CD4-positive, alpha-beta T cell treated with Interleukin-15 for 1 hour (primary cell): ENCODE measurements around the gene PPME1.
"Not testable (repeated sequence)": the region's sequence is repeated elsewhere in the genome, so short reads cannot be mapped to it uniquely, and the experiment has no call there.

Experiments
- DNase-seq: peaks from one replicate; pipeline ENCODE4 v3.0.0-alpha.2; 2020

PPME1 gene, protein sequence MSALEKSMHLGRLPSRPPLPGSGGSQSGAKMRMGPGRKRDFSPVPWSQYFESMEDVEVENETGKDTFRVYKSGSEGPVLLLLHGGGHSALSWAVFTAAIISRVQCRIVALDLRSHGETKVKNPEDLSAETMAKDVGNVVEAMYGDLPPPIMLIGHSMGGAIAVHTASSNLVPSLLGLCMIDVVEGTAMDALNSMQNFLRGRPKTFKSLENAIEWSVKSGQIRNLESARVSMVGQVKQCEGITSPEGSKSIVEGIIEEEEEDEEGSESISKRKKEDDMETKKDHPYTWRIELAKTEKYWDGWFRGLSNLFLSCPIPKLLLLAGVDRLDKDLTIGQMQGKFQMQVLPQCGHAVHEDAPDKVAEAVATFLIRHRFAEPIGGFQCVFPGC

DNA sequence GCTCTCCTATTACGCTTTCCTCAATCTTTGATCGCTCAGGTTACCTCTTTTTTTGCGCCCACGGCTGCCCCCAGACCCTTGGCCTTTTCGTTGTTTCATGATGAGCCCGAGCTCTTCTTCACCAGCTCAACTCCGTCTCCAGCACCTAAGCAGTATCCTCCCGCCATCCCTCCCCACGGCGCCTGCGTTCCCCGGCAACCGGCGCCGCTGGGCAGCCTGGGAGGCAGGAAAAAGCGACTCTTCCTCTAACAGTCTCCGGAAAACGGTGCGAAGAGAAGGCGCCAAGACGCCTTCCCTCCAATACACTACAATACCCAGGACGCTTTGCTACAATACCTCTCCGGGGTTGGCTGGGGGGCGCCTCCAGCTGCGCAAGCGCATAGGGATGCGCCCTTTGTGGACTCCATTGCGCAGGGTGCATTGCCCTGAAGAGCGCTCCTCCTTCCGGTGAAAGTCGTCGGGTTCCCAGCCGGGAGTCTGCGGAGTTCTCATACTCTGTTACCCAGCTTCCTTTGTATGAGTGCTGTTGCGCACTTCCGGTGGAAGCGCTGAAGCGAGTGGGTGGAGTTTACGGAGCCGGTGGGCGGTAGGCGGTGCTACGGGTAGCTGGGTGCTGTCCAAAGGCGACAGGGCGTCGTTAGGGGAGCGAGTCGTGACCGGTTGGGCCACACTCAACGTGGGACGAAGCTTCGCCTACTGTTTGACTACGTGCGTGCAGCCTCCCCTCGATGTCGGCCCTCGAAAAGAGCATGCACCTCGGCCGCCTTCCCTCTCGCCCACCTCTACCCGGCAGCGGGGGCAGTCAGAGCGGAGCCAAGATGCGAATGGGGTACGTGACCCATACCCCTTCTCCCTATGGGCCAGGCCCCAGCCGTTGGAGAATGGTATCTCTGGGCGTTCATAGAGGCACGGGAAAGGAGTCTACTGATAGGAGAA lies at the start of gene PPME1, which contains the start of gene C2CD3:
TSS of gene PPME1 (plus strand) at position 596 of the 936 bp plus-strand sequence. CDS start at position 729, 133 bp downstream.
TSS of gene C2CD3 (minus strand) at position 309 of the 936 bp plus-strand sequence. CDS start at position 99, 210 bp downstream.
- peak; percentile 100 for DNase-seq

DNA sequence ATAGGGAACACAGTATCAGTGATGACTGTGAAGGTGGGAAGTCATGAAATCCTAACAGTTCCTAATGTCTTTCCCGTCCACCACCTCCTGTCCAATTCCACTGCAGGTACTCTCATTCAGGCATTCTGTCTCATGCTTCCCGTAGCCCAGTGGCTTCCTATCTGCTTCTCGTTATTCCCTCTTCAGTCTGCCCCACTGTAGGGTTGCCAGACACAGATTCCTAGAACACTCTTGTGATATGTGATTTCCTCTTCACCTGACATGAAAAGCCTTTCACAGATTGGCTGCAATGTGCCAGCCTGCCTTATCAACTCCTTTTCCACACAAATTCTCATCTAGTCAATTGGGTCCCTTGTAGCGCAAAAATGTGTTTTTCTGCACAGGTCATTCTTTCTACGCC lies 49.3 kb upstream of the PPME1 start:
- DNase-seq, result no peak

DNA sequence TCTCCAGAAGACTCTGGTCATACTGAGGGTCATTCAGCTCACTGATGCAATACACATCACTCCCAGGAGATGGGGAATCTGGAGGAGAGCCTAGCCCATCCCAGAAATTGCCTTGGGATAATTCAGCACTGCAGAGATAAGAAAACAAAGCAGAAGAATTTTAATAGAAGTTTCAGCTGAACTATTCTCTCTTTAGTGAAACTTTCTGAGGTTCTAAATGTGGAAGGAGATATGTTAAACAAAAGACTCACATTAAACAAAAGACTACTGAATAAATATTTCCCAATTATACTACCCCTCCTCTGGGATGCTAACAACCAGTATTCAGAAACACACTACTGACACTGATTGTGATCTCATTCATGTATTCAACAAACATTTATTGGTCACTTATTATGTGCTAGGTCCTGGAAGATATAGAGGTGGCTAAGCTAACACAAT lies 48.1 kb upstream of the PPME1 start:
- DNase-seq, result no peak

DNA sequence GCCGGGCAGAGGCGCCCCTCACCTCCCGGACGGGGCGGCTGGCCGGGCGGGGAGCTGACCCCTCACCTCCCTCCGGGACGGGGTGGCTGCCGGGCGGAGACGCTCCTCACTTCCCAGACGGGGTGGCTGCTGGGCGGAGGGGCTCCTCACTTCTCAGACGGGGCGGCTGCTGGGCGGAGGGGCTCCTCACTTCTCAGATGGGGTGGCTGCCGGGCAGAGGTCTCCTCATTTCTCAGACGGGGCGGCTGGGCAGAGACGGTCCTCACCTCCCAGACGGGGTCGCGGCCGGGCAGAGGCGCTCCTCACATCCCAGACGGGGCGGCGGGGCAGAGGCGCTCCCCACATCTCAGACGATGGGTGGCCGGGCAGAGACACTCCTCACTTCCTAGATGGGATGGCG lies 42.0 kb upstream of the PPME1 start:
- not testable (repeated sequence) for DNase-seq

DNA sequence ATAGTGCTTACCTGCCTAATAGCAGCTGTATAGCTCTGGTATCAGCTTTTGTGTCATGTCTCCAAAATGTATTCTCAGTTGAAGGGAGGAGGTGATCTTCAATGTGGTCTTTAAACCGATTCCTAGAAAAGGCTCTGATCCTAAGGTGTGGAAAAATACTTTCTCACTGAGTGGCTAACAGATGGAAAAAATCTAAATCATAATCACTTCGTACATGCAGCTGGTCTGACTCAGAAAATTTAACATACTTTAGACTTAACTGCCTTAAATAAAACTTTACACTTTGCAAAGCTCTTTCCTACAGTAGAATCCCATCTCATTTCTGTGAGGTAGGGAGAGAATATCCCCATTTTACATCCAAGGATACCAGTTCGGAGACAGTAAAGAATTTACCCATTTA lies 38.3 kb upstream of the PPME1 start:
- no peak for DNase-seq

DNA sequence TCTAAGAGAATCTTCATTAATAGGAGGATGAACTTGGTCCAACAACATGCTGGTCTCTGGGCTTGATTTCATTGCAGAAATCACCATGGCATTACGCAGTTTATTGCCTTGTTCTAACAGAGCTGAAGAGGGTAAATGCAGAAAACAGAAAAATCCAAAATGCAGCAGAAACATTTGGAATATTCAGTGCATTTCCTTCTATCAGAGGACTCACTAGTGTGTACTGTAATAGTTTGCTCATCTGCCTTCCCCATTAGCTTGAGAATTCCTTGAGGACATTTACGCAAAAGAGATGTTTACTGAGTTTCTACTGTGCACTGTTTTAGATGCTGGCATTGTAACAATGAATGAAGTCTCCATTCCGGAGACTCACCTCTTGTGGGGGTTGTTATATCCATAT lies 37.7 kb upstream of the PPME1 start:
- DNase-seq, result no peak

DNA sequence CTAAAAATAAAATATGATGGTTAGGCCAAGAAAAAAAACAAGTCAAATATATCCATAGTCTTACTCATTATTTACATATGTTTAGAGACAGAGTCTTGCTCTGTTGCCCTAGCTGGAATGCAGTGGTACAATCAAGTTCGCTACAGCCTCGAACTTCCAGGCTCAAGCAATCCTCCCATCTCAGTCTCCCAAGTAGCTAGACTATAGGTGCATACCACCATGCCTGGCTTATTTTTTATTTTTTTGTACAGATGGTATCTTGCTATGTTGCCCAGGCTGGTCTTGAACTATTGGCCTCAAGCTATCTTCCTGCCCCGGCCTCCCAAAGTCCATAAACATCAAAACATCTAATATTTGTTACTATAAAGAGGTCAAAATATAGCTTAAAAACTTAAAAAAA lies 36.4 kb upstream of the PPME1 start:
- DNase-seq, result no peak

DNA sequence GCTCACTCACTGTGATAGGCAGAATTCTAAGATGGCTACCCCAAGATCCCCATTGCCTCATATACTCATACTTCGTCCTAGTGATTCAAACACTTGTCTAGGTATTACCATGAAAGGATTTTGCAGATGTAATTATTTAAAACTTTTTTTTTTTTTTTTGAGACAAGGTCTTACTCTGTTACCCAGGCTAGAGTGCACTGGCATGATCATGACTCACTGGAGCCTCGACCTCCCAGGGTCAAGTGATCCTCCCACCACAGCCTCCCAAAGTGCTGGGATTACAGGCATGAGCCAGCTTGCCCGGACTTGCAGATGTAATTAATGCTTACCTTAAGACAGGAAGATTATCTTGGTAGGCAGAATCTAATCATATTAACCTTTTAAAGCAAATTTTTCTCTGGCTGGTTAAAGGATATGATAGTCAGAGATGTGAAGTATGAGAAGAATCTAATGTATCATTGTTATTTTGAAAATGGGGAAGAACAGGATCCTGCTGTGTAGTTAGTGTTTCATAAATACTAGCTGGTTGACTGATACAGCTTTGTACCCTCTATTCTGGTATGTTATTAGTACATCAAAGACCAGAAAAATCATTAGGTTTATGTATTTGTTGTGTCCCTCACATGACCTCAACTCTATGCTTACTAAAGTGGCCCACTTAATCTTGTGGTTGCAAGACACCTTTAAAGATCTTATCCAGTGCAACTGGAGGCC lies 35.8 kb upstream of the PPME1 start:
- DNase-seq, result no peak

DNA sequence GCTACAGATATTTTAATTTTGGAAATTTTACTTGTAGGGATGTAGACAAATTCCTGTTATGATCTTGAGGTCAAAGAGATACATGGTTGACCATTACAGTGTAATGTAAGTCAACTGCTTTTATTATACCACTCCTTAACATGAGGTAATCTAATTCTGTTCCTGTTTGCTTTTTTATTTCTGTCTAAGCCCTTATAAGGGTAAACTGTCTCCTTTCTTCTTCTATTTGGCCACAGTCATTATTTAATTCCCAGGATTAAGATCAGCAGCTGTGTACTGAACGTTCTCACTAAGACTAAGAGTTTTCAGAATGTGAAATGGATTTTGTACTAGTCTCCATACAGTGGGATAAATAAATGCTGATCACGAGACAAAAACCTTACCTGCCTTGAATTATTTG lies 33.1 kb upstream of the PPME1 start:
- DNase-seq, result no peak

DNA sequence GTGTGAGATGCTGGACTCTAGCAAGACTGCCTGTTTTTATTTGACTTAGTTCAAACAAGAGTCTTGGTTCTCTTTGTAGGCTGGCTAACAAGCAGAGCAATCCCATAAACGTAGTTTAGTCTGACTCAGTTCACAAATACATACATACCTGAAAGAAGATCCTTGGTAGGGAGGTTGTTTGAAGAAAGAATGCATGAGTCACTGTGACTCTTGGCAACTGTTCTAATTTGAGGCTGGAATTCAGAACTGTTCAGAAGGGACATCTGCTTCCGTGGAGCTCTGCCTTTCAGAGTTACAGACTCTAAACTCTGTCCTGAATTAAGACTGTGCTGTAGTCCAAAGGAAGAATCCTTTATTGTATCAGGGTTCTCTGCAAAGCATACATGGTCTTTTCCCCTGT lies 32.5 kb upstream of the PPME1 start:
- DNase-seq, result no peak

DNA sequence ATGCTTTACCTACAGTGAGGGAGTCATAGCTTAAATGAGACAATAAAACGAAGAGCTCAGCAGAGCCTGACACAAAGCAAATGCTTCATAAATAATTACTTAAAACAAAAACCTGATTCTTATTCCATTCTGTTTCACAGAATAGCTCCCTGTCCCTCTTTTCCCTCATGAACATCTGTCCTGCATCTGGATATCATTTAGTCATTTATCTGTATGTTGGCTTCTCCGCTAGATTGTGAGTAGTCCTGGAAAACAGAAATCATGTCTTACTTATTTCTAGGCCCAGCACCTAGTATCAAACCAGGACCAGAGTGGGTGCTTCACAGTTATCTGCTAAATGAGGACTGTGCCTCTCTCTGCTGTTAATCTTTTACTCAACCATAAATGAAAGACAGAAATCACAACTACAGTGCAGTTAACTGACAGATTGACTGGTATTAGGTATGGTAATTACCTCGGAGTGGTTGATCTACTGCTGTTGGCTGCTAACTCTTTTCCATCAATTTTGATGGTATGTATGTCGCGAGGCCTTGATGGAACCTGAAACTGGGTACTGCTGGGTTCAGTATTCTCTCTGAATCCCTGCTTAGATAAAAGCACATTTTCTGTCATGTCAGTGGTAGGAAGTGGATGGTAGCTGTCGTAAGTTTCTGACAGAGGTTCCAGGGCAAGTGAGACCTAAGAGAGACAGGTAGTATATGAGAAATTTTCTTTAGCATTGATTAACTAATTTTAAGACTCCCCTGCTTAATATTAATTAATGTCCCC lies 31.8 kb upstream of the PPME1 start:
- DNase-seq, result no peak

DNA sequence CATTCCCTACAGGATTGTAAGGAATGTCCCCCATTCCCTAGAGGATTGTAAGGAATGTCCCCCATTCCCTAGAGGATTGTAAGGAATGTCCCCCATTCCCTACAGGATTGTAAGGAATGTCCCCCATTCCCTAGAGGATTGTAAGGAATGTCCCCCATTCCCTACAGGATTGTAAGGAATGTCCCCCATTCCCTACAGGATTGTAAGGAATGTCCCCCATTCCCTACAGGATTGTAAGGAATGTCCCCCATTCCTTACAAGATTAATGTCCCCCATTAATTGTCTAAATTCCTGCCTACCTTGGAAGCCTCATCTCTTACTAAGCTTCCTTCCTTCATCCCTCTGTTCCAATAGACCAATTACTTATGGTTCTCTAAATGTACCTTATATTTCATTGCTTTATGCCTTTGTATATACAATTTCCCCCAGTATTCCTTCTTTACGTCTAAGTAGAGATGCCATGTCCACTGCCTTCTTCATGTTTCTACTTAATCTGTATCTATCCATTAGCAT lies 31.1 kb upstream of the PPME1 start:
- DNase-seq, result not testable (repeated sequence)

DNA sequence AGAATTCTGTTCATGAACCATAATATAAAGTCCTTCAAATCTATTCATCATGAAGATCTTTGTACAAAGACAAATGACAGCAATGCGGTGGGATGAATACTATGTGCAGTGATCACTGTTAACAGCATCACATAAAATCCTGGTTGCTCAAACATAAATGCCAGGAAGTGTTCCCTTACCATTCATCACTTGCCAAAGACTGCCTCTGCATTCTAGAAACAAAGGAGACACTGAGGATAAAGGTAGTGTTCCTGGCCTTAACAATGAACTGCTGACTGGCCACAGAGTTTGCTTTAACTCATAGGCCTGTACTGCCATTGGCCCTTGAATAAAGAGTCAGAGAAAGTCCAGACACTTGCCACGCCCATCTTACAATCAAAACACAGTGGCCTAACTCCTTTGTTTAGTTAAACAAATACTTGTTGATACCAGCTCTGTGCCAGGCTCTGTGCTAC lies 29.8 kb upstream of the PPME1 start:
- DNase-seq, result no peak

DNA sequence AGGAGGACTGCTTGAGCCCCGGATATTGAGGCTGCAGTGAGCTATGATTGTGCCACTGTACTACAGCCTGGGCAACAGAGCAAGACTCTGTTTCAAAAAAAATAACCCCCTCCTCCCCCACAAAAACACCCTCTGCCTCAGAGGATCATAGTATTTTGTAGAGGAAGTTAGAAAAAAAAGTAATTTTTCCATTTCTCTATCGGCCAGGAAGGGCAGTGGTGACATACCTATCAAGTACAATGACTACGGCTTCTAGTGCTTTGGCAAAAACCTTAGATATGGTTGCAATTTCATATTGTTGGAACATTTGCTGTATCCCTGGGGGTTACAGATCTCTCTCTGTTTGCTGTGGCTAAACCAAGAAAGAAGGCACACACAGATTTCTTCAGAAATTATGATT lies 29.2 kb upstream of the PPME1 start:
- DNase-seq, result no peak

DNA sequence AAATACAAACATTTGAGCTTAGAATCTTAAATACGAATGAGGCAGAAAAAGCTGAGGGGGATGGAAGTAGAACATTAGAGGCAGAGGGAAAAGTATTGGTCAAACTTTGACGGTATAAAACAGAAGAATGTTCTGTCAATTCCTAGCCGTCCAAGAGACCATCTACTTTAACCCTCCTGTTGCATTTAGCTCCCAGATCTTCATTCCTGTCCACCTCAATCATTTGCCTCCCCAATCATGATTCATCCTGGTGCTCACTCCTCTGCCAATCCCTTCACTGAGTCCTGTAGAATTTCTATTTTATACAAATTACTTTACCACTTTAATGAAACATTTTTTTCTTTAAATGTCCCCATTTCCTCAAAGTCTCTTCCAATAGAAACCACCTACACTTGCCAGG lies 28.5 kb upstream of the PPME1 start:
- DNase-seq, result no peak

DNA sequence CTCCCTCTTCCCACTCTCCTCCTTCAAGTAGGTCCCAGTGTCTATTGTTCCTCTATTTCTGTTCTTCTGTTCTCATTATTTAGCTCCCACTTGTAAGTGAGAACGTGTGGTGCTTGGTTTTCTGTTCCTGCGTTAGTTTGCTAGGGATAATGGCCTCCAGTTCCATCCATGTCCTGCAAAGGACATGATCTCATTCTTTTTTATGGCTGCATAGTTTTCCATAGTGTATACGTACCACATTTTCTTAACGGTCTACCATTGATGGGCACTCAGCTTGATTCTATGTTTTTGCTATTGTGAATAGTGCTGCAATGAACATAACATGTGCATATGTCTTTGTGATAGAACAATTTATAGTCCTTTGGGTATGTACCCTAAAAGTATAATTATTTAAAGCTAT lies 26.5 kb upstream of the PPME1 start:
- DNase-seq, result no peak

DNA sequence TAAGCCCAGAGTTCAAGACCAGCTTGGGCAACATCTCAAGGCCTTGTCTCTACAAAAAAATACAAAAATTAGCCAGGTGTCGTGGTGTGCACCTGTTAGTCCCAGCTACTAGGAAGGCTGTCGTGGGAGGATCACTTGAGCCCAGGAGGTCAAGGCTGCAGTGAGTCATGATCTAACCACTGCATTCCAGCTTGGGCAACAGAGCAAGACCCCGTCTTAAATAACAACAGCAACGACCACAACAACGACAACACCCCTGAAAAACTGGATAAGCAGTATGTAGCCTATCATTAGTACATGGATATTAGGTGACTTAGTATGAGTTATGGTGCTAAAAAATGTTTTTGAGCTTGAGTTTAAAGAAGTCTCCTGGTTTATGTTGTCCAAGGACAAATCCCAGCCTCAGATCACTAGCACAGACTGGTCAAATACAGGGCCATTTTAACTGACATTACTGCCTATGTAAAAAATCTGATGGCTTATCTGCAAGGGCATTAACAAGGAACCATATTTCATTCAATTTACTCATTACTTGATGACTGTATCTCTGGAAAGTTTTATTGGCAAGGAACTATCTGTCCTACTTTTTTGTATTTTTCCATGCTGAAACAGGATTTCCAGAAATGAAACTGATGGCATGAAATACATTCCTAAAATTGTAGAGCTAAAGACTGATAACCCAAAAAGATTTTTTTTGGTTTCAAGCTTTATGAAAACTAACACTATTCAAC lies 23.7 kb upstream of the PPME1 start:
- DNase-seq, result no peak

DNA sequence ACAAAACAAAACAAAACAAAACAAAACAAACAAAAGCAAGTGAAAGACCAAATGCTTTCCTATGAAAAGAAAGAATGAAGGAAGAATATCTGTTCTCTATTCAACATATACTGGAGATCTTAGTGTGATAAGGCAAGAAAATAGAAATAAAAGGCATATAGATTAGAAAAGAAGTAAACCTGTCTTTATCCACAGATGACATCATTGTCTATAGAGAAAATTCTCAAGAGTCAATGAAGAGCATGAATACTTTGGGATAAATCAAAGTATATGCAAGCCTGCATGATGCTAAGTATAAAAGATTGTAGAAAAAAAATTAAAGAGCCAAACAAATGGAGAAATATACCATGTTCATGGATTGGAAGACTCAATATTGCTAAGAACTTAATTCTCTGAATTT lies 17.9 kb upstream of the PPME1 start:
- DNase-seq, result no peak

DNA sequence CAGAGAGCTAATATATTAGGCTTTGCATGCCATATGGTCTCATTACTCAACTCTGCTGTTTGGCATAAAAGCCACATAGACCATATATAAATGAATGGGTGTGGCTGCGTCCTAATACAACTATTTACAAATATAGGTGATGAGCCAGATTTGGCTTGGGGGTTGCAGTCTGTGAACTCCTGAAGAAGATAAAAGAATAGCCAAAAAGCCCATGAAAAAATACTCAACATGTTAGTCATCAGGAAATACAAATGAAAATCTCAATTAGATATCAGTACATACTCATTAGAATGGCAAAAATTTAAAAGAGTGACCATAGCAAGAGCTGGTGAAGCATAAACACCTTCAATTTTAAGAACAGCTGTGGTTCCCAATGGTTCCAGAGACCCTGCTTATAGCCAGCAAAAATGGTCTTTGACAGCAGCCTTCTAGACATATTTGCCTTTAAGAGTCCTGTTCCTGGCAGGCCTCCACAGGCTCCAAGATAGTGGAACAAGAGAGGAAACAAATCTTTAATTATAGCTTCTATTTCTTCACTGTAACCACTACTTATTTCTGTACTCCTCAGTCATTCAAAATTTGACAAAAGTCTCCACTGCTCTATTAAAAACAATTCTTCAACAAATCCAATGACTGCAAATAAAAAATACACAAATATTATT lies 16.3 kb upstream of the PPME1 start:
- DNase-seq, result no peak

DNA sequence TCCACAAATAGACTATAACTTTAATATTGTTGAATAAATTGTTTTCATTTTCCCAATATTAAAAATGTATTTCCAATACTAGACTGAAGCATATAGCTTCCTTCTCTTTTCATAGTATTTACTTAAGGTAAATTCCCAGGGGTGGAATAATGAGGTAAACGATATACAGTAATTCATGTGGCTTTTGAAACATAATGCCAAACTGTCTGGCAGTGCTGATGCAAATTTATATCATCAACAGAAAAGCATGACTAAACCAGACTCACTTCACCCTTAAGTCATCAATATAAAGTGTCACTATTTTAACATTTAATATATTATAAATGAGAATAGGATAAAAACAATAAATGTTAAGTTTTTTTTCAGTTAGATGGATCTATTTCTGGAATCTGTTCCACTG lies 13.9 kb upstream of the PPME1 start:
- no peak for DNase-seq

DNA sequence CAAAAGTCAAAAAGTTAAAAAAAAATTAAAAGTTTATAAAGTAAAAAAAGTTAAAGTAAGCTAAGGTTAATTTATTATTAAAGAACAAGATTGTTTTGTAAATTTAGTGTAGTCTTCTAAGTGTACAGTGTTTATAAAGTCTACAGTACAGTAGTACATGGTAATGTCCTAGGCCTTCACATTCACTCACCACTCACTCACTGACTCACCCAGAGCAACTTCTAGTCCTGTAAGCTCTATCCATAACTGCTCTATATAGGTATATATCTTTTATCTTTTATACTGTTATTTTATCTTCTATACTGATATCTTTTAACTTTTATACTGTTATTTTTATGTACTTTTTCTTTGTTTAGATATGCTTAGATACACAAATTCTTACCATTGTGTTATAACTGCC lies 11.4 kb upstream of the PPME1 start:
- DNase-seq, result no peak
